PC-3 (cell line): ENCODE measurements around the gene PVR. TPM values are rescaled to one million over a fixed set of nuclear protein-coding genes. Genes with fewer than 3 reads are reported as not detected.

Source experiments
- ATAC-seq: fragments of 200-7000 bp; cut with Tn5 transposase; 2 replicates; pipeline ENCODE4 v1.9.1; 2020; ENCODE audit warnings: mild to moderate bottlenecking, moderate library complexity
- BruUV-seq: library from RNA; stranded (reverse); fragments of 400-500 nt; replicated peaks from 2 replicates; lab custom pipeline; 2021; lab: Mats Ljungman, UMichigan
- CTCF ChIA-PET: fragments of 300-600 bp; sonication (Branson Sonifier 250); formaldehyde crosslinking; loops from one replicate; lab custom pipeline; 2022; ENCODE audit warnings: antibody characterized with exemption; lab: Charles Lee
- POLR2A ChIA-PET: fragments of 300-600 bp; sonication (Branson Sonifier 250); formaldehyde crosslinking; loops from one replicate; lab custom pipeline; 2022; ENCODE audit warnings: antibody characterized with exemption; ENCODE audit not compliant: unreplicated experiment; lab: Charles Lee
- DNase-seq: peaks from one replicate; pipeline ENCODE4 v3.0.0-alpha.2; 2015
- H2AFZ ChIP-seq: fragments of 300-600 bp; sonication (generic); 2 replicates; pipeline ENCODE4 v1.6.0; 2016; ENCODE audit warnings: antibody characterized with exemption, low read length
- H3F3A ChIP-seq: fragments of 300-600 bp; sonication (generic); one replicate; pipeline ENCODE4 v1.6.0; 2017; ENCODE audit warnings: antibody characterized with exemption, low read length, control low read depth, mild to moderate bottlenecking; ENCODE audit not compliant: unreplicated experiment
- H3K27ac ChIP-seq: fragments of 300-600 bp; sonication (generic); 2 replicates; pipeline ENCODE4 v1.5.1; 2016; ENCODE audit warnings: mild to moderate bottlenecking, low read length
- H3K27me3 ChIP-seq: fragments of 300-600 bp; sonication (generic); 2 replicates; pipeline ENCODE4 v1.6.1; 2016; ENCODE audit warnings: low read length, mixed read lengths
- H3K36me3 ChIP-seq: fragments of 300-600 bp; sonication (generic); 2 replicates; pipeline ENCODE4 v1.6.1; 2016; ENCODE audit warnings: low read depth, mixed run types, low read length, mixed read lengths
- H3K4me1 ChIP-seq: fragments of 300-600 bp; sonication (generic); 2 replicates; pipeline ENCODE4 v1.5.1; 2016; ENCODE audit warnings: low read length; ENCODE audit not compliant: insufficient read depth
- H3K4me2 ChIP-seq: fragments of 300-600 bp; sonication (generic); 2 replicates; pipeline ENCODE4 v1.6.0; 2016; ENCODE audit warnings: low read length
- H3K4me3 ChIP-seq: fragments of 300-600 bp; sonication (generic); 2 replicates; pipeline ENCODE4 v1.5.1; 2016; ENCODE audit warnings: mild to moderate bottlenecking, low read length, mixed read lengths
- H3K79me2 ChIP-seq: fragments of 300-600 bp; sonication (generic); 2 replicates; pipeline ENCODE4 v1.6.1; 2017; ENCODE audit warnings: low read length, mixed read lengths
- H3K9ac ChIP-seq: fragments of 300-600 bp; sonication (generic); 2 replicates; pipeline ENCODE4 v1.6.0; 2016; ENCODE audit warnings: mild to moderate bottlenecking, low read length
- H3K9me2 ChIP-seq: fragments of 300-600 bp; sonication (generic); replicated peaks from 2 replicates; pipeline ENCODE4 v1.6.1; 2016; ENCODE audit warnings: mixed run types, low read length, mixed read lengths
- H3K9me3 ChIP-seq: fragments of 300-600 bp; sonication (generic); 2 replicates; pipeline ENCODE4 v1.6.1; 2016; ENCODE audit warnings: low read length, mixed read lengths
- H4K20me1 ChIP-seq: fragments of 300-600 bp; sonication (generic); 2 replicates; pipeline ENCODE4 v1.6.1; 2016; ENCODE audit warnings: low read length, mixed read lengths
- CTCF ChIP-seq: fragments of 300-600 bp; sonication (generic); conservative IDR thresholded peaks from 2 replicates; pipeline ENCODE4 v1.5.1; 2017; ENCODE audit warnings: antibody characterized with exemption, low read depth, mild to moderate bottlenecking, low read length
- EZH2 ChIP-seq: fragments of 300-600 bp; sonication (generic); IDR thresholded peaks from one replicate; pipeline ENCODE4 v1.6.1; 2017; ENCODE audit warnings: antibody characterized with exemption, mild to moderate bottlenecking, low read length; ENCODE audit not compliant: unreplicated experiment
- EZH2phosphoT487 ChIP-seq: fragments of 300-600 bp; sonication (generic); IDR thresholded peaks from 2 replicates; pipeline ENCODE4 v1.6.1; 2018; ENCODE audit warnings: mild to moderate bottlenecking, antibody characterized with exemption, low read length, borderline replicate concordance
- intact Hi-C: fragments of 100-400 bp; cut with micrococcal nuclease; formaldehyde crosslinking; loops from 2 replicates; pipeline ENCODE4 v1.9.0; 2023
- total RNA-seq: library from RNA; depleted of rRNA; stranded (reverse); fragments of >200 nt; gene quantifications from 2 replicates; pipeline ENCODE4 v1.2.3, GENCODE V29; 2014

PVR gene
- total RNA-seq, 1 experiment from 2014 or later = 75.3 TPM

GRCh38 chr19:44626048-44626624 lies 17.6 kb upstream of the PVR start:
- intact Hi-C loops = no loop called here
- no peak overlapping the region for H3K9ac ChIP-seq
- BruUV-seq = no TSS peak
- no peaks in the 10 kb centered on the region for H4K20me1 ChIP-seq
- no peaks in the 10 kb centered on the region for H3F3A ChIP-seq
- H3K79me2 ChIP-seq = no peaks in the 10 kb centered on the region
- H3K9me3 ChIP-seq = no peaks in the 10 kb centered on the region
- no peak overlapping the region for H3K4me3 ChIP-seq
- ChIA-PET CTCF (no interaction called here), POLR2A (interaction anchor here (0.6 kb wide), 1 partner anchor 37 kb away, joined by 7 read pairs; no protein-coding TSS in a partner anchor)
- DNase-seq = peak; percentile 96
- H3K27ac ChIP-seq = peak overlapping the region; percentile 76
- peak overlapping the region; percentile 29; the same call in 1 of the 2 replicates for H3K4me2 ChIP-seq
- no peak for TF ChIP-seq CTCF
- no peak for TF ChIP-seq EZH2
- no peak for TF ChIP-seq EZH2phosphoT487
- peaks cover 23% of the 10 kb centered on the region for H3K4me1 ChIP-seq
- H3K27me3 ChIP-seq = no peaks in the 10 kb centered on the region
- ATAC-seq = peak; percentile 98
- H3K36me3 ChIP-seq = peaks cover 4% of the 10 kb centered on the region; the same call in 1 of the 2 replicates
- no peak overlapping the region for H2AFZ ChIP-seq
- H3K9me2 ChIP-seq = no peaks in the 10 kb centered on the region

GRCh38 chr19:44627631-44628030 lies 16.1 kb upstream of the PVR start:
- ChIA-PET CTCF (no interaction called here), POLR2A (no interaction called here)

More at GRCh38 chr19:44627631-44628030, 16.1 kb upstream of the PVR start:
- ATAC-seq (no peak), DNase-seq (no peak)
- no peaks in the 10 kb centered on the region for H3F3A ChIP-seq
- no peak overlapping the region for H3K4me2 ChIP-seq
- H2AFZ ChIP-seq = no peak overlapping the region
- H3K9ac ChIP-seq = no peak overlapping the region
- H3K4me1 ChIP-seq = peaks cover 23% of the 10 kb centered on the region
- intact Hi-C loops = no loop called here
- no TSS peak for BruUV-seq
- H3K9me3 ChIP-seq = no peaks in the 10 kb centered on the region
- H3K9me2 ChIP-seq = no peaks in the 10 kb centered on the region
- no peak for TF ChIP-seq EZH2
- no peak for TF ChIP-seq EZH2phosphoT487
- TF ChIP-seq CTCF = no peak
- H3K27me3 ChIP-seq = no peaks in the 10 kb centered on the region
- no peak overlapping the region for H3K4me3 ChIP-seq
- no peaks in the 10 kb centered on the region for H3K79me2 ChIP-seq
- H4K20me1 ChIP-seq = no peaks in the 10 kb centered on the region
- no peak overlapping the region for H3K27ac ChIP-seq
- peaks cover 4% of the 10 kb centered on the region; the same call in 1 of the 2 replicates for H3K36me3 ChIP-seq
